SK-MEL-5 (cell line): Measurements from ENCODE around the gene NOL9. TPM values are rescaled to one million over a fixed set of nuclear protein-coding genes. Genes with fewer than 3 reads are reported as not detected.
A peak's percentile ranks its signal among the peaks of the same experiment; 100 is the strongest.
"Not testable (repeated sequence)": the region's sequence is repeated elsewhere in the genome, so short reads cannot be mapped to it uniquely, and the experiment has no call there.

ENCODE experiments used
- DNase-seq: peaks from one replicate; pipeline ENCODE4 v3.0.0-alpha.2; 2016; ENCODE audit warnings: low read depth, low spot score
- in situ Hi-C: cut with HindIII; loops from 2 replicates; pipeline ENCODE4 v1.10.0; 2016; ENCODE audit warnings: low sequenced_read_pairs, high pct_unique_total_duplicates, low pct_unique_long_range_greater_than_20kb
- total RNA-seq: library from RNA; depleted of rRNA; stranded (reverse); fragments of >200 nt; shearing (Covaris generic); gene quantifications from 2 replicates; pipeline ENCODE4 v1.2.3, GENCODE V29; 2014

NOL9 gene
- total RNA-seq, 1 experiment from 2014 or later: 23.4 TPM

- no peak for DNase-seq
- in situ Hi-C loops: no loop called here
Observed at GRCh38 chr1:6580119-6580592, 25.8 kb upstream of the NOL9 start.

DNA sequence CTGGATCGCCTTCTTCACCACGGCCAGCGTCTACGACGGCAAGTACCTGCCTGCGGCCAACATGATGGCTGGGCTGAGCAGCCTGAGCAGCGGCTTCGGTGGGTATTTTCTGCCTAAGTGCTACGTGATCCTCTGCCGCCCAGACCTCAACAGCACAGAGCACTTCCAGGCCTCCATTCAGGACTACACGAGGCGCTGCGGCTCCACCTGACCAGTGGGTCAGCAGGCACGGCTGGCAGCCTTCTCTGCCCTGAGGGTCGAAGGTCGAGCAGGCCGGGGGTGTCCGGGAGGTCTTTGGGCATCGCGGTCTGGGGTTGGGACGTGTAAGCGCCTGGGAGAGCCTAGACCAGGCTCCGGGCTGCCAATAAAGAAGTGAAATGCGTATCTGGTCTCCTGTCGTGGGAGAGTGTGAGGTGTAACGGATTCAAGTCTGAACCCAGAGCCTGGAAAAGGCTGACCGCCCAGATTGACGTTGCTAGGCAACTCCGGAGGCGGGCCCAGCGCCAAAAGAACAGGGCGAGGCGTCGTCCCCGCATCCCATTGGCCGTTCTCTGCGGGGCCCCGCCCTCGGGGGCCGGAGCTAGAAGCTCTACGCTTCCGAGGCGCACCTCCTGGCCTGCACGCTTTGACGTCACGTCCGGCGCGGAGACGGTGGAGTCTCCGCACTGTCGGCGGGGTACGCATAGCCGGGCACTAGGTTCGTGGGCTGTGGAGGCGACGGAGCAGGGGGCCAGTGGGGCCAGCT lies 25.2 kb upstream of the NOL9 start, which contains the start of gene ZBTB48:
ZBTB48 (plus strand) TSS at position 621 of the 745 bp plus-strand sequence. CDS start 616 bp downstream, outside the sequence.
- in situ Hi-C loops: no loop called here
- peak; percentile 96 for DNase-seq

DNA sequence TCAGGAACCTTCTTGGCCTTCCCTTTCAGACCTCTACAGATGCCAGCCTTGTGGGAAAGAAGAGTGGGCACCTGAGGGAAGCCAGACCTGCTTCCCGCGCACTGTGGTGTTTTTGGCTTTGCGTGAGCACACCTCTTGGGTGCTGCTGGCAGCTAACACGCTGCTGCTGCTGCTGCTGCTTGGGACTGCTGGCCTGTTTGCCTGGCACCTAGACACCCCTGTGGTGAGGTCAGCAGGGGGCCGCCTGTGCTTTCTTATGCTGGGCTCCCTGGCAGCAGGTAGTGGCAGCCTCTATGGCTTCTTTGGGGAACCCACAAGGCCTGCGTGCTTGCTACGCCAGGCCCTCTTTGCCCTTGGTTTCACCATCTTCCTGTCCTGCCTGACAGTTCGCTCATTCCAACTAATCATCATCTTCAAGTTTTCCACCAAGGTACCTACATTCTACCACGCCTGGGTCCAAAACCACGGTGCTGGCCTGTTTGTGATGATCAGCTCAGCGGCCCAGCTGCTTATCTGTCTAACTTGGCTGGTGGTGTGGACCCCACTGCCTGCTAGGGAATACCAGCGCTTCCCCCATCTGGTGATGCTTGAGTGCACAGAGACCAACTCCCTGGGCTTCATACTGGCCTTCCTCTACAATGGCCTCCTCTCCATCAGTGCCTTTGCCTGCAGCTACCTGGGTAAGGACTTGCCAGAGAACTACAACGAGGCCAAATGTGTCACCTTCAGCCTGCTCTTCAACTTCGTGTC lies 24.5 kb upstream of the NOL9 start:
- in situ Hi-C loops: no loop called here
- DNase-seq: no peak

DNA sequence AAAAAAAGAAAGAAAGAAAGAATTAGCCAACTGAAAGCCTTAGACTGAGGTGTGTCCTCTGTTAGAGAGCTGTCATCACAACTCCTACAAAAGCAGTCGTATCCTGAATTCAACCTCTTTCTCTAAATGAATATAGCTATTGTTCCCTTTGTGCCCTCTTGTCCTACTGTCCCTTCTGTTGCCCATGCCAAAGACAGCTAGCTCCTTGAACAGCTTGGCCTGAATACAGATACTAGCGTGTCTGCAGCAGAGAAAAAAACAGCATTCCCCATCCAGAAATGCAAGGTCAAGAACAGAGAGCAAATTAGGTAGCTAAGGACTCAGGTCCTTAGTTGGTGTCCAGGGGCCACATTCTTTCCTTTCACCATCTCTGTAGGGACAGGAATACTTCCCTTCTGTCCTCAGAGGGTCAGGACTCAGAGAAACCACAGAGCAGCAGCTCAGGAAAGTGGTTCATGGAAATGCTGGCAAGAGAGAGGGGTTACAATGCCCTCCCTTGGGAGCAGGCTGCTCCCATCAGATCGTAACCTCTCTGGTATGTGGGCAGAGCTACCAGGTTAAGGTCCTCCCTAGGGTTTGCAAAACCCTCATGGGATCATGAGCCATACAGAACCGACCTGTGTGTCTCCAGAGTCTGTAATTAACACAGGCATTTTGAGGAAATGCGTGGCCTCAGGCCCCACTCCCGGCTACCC lies 23.7 kb upstream of the NOL9 start:
- no peak for DNase-seq
- in situ Hi-C loops: no loop called here

GRCh38 chr1:6574818-6575217 lies 20.5 kb upstream of the NOL9 start:
- DNase-seq: no peak
- in situ Hi-C loops: no loop called here

DNA sequence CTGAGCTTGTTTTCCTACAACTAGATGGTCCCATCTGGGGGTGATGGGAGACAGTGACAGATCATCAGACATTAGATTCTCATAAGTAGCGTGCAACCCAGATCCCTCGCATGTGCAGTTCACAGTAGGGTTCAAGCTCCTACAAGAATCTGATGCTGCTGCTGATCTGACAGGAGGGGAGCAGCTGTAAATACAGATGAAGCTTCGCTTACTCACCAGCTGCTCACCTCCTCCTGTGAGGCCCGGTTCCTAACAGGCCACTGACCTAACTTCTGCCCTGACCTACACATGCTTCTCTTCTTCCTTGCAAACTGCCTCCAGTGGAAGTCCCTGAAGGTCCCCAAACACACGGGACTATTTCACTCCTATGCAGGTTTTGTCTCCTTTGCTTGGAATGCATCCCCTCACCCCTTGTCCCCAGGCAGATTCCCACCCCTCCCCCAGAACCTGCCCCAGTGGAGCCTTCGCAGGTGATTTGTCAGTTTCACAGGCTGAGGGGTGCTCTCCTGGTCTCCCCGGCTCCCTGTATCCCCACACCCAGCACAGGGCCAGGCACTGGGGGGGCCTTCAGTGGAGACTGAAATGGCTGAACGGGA lies 19.8 kb upstream of the NOL9 start:
- in situ Hi-C loops: no loop called here
- DNase-seq: no peak

- in situ Hi-C loops: no loop called here
- no peak for DNase-seq
Observed at GRCh38 chr1:6572653-6573383, 18.5 kb upstream of the NOL9 start.

DNA sequence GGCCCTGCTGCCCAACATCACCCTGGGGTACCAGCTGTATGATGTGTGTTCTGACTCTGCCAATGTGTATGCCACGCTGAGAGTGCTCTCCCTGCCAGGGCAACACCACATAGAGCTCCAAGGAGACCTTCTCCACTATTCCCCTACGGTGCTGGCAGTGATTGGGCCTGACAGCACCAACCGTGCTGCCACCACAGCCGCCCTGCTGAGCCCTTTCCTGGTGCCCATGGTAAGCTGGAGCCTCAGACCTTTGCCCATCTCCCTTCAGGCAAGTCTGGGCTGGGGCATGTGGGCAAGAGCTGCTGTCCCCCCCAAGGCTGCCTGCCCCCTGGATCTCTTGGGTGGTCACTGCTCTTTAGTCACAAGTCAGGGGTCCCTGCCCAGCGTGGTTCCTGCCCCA lies 16.7 kb upstream of the NOL9 start:
- DNase-seq: no peak
- in situ Hi-C loops: no loop called here

- no peak for DNase-seq
- in situ Hi-C loops: no loop called here
Observed at GRCh38 chr1:6570100-6570499, 15.8 kb upstream of the NOL9 start.

DNA sequence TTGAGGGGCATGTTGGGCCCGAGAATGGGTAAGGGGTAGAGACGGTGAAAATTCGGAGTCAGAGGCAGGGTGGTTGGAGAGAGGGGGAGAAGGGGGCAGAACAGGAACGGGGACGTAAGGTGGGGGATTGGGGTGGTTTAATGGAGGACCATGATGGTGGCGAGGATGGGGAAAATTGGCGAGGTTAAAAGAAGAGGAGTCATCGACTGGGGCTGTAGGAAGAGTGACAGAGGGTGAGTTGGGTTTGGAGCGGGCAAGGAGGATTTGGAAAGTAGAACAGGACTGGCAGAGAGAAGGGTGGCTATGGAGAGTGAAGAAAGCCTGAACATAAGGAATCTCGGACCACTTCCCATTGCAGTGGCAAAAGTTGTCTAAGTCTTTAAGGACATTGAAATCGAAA lies 14.7 kb upstream of the NOL9 start:
- no peak for DNase-seq
- in situ Hi-C loops: no loop called here

- in situ Hi-C loops: no loop called here
- DNase-seq: no peak
Observed at GRCh38 chr1:6560267-6560666, 6.0 kb upstream of the NOL9 start.

- in situ Hi-C loops, DNase-seq: not testable (repeated sequence)
Observed at GRCh38 chr1:6559161-6559560, 4.8 kb upstream of the NOL9 start.

DNA sequence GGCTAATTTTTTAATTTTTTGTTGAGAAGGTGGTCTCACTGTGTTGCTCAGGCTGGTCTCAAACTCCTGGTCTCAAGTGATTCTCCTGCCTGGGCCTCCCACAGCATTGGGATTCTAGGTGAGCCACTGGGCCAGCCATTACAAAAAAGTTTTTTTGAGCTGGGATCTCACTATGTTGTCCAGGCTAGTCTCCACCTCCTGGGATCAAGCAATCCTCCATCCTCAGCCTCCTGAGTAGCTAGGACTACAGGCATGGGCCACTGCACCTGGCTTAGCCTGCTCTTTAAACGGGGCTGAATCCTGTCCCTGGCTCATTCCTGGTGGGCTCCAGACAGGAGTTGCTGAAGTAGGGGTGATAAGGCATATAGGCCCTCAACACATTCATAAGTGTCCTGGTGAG lies 3.3 kb upstream of the NOL9 start:
- in situ Hi-C loops: no loop called here
- no peak for DNase-seq

- in situ Hi-C loops: no loop called here
- no peak for DNase-seq
Observed at GRCh38 chr1:6554907-6555778, 830 bp upstream of the NOL9 start, which contains the start of gene TAS1R1. Gene TAS1R1, plus strand, starts transcription at chr1:6555307. Its CDS starts 67 bp downstream, at chr1:6555374.

DNA sequence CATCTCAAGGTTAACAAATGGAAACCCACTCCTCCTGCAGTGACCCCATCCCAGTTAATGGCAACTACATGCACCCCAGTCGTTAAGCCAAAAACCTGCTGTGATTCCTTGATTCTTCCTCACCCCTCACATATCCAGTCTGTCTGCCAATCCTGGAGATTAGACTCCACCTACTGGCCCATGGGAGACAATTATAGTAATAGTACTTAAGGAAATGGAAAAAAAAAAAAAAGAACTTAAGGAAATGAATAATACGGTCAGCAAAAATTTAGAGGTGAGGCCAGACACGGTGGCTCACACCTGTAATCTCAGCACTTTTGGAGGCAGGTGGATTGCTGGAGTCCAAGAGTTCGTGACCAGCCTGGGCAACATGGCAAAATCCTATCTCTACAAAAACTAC lies 7.0 kb downstream of the NOL9 start:
- in situ Hi-C loops: no loop called here
- peak; percentile 26 for DNase-seq

GRCh38 chr1:6546326-6546725 lies 8.0 kb downstream of the NOL9 start:
- DNase-seq: no peak
- in situ Hi-C loops: no loop called here
